ENCODE data around the gene SMU1.
A peak's percentile ranks its signal among the peaks of the same experiment; 100 is the strongest.

Gene SMU1

GRCh38 chr9:33043671-33044070, 32.8 kb downstream of the SMU1 start:
- Mint-ChIP-seq H3K9me3 (no peaks in the 10 kb centered on the region), H3K4me3 (peak overlapping the region; percentile 80), H3K36me3 (ENCODE audit: low read depth) (peaks cover 50% of the 10 kb centered on the region), H3K27me3 (no peaks in the 10 kb centered on the region), H3K27ac (peak overlapping the region; percentile 67), H3K4me1 (ENCODE audit: low read depth) (peaks cover 17% of the 10 kb centered on the region)

GRCh38 chr9:33042473-33042872, 34.0 kb downstream of the SMU1 start:
- Mint-ChIP-seq H3K4me3 (no peak overlapping the region), H3K27me3 (no peaks in the 10 kb centered on the region), H3K9me3 (no peaks in the 10 kb centered on the region), H3K36me3 (ENCODE audit: low read depth) (peaks cover 53% of the 10 kb centered on the region), H3K27ac (no peak overlapping the region), H3K4me1 (ENCODE audit: low read depth) (peaks cover 17% of the 10 kb centered on the region)

GRCh38 chr9:33041432-33042188, 34.9 kb downstream of the SMU1 start:
- Mint-ChIP-seq H3K9me3 (no peaks in the 10 kb centered on the region), H3K4me1 (ENCODE audit: low read depth) (peaks cover 17% of the 10 kb centered on the region), H3K4me3 (no peak overlapping the region), H3K27ac (no peak overlapping the region), H3K36me3 (ENCODE audit: low read depth) (peaks cover 53% of the 10 kb centered on the region), H3K27me3 (no peaks in the 10 kb centered on the region)

DNA sequence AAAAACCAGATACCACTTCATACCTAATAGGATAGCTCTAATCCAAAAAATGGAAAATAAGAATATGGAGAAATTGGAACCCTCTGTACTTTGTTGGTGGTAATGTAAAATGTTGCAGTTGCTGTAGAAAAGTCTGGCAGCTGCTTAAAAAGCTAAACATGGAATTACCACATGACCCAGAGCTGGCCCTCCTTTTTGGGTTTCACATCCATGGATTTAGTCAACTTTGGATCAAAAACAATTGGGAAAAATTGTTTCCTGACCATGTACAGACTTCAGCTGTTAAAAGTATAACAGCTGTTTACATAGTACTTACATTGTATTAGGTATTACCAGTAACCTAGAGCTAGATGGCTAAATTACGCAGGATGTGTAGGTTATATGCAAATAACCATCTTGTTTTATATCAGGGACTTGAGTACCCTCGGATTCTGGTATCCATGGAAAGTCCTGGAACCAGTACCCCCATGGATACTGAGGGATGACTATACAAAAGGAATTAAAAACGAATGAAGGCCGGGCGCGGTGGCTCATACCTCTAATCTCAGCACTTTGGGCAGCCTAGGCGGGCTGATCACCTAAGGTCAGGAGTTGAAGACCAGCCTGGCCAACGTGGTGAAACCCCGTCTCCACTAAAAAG, 35.6 kb downstream of the SMU1 start:
- peaks cover 17% of the 10 kb centered on the region for H3K4me1 Mint-ChIP-seq (ENCODE audit: low read depth)
- H3K27ac Mint-ChIP-seq = no peak overlapping the region
- no peaks in the 10 kb centered on the region for H3K27me3 Mint-ChIP-seq
- H3K36me3 Mint-ChIP-seq (ENCODE audit: low read depth) = peaks cover 56% of the 10 kb centered on the region
- H3K4me3 Mint-ChIP-seq = no peak overlapping the region
- H3K9me3 Mint-ChIP-seq = no peaks in the 10 kb centered on the region

- H3K27ac Mint-ChIP-seq = peak overlapping the region; percentile 78
- peak overlapping the region; percentile 48 for H3K4me3 Mint-ChIP-seq
- H3K4me1 Mint-ChIP-seq (ENCODE audit: low read depth) = peaks cover 55% of the 10 kb centered on the region
- H3K27me3 Mint-ChIP-seq = no peaks in the 10 kb centered on the region
- H3K9me3 Mint-ChIP-seq = no peaks in the 10 kb centered on the region
- H3K36me3 Mint-ChIP-seq (ENCODE audit: low read depth) = peaks cover 94% of the 10 kb centered on the region
Observed at GRCh38 chr9:33032865-33033264, 43.6 kb downstream of the SMU1 start.

- H3K27me3 Mint-ChIP-seq = no peaks in the 10 kb centered on the region
- no peaks in the 10 kb centered on the region for H3K9me3 Mint-ChIP-seq
- H3K27ac Mint-ChIP-seq = peak overlapping the region; percentile 78
- peak overlapping the region; percentile 48 for H3K4me3 Mint-ChIP-seq
- peaks cover 93% of the 10 kb centered on the region for H3K36me3 Mint-ChIP-seq (ENCODE audit: low read depth)
- peaks cover 61% of the 10 kb centered on the region for H3K4me1 Mint-ChIP-seq (ENCODE audit: low read depth)
Observed at GRCh38 chr9:33032292-33032691, 44.2 kb downstream of the SMU1 start.

DNA sequence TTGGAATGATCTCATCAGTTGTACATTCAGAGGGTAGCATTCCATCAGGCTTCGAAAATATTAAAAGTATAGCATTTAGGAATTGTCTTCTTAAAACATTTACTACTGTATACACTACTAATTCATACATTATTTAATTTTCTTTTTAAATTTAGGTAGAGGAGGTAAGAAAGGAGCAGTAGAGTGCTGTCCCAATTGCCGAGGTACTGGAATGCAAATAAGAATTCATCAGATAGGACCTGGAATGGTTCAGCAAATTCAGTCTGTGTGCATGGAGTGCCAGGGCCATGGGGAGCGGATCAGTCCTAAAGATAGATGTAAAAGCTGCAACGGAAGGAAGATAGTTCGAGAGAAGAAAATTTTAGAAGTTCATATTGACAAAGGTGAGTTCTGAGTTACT, 46.2 kb downstream of the SMU1 start:
- Mint-ChIP-seq H3K36me3 (ENCODE audit: low read depth) (peaks cover 89% of the 10 kb centered on the region), H3K4me3 (peak overlapping the region; percentile 33), H3K9me3 (no peaks in the 10 kb centered on the region), H3K27me3 (no peaks in the 10 kb centered on the region), H3K27ac (peak overlapping the region; percentile 26), H3K4me1 (ENCODE audit: low read depth) (peaks cover 76% of the 10 kb centered on the region)

- Mint-ChIP-seq H3K4me3 (peak overlapping the region; percentile 95), H3K9me3 (no peaks in the 10 kb centered on the region), H3K27ac (peak overlapping the region; percentile 32), H3K36me3 (ENCODE audit: low read depth) (peaks cover 81% of the 10 kb centered on the region), H3K27me3 (no peaks in the 10 kb centered on the region), H3K4me1 (ENCODE audit: low read depth) (peaks cover 77% of the 10 kb centered on the region)
Observed at GRCh38 chr9:33029231-33029786, 47.2 kb downstream of the SMU1 start.

GRCh38 chr9:33025572-33026342, 50.7 kb downstream of the SMU1 start:
- Mint-ChIP-seq H3K4me1 (ENCODE audit: low read depth) (peaks cover 80% of the 10 kb centered on the region), H3K27me3 (no peaks in the 10 kb centered on the region), H3K9me3 (no peaks in the 10 kb centered on the region), H3K27ac (peak overlapping the region; percentile 97), H3K4me3 (peak overlapping the region; percentile 95), H3K36me3 (ENCODE audit: low read depth) (peaks cover 77% of the 10 kb centered on the region)

- Mint-ChIP-seq H3K4me1 (ENCODE audit: low read depth) (peaks cover 74% of the 10 kb centered on the region), H3K36me3 (ENCODE audit: low read depth) (peaks cover 76% of the 10 kb centered on the region), H3K27me3 (no peaks in the 10 kb centered on the region), H3K9me3 (no peaks in the 10 kb centered on the region), H3K27ac (peak within 1 kb of the TSS; percentile 97), H3K4me3 (peak within 1 kb of the TSS; percentile 95)
Observed at GRCh38 chr9:33024966-33025571, 51.4 kb downstream of the SMU1 start, which contains the start of gene DNAJA1. DNAJA1 (plus strand) TSS chr9:33025273; CDS start chr9:33026485, 1,212 bp downstream.

GRCh38 chr9:33024126-33024965, 52.1 kb downstream of the SMU1 start:
- Mint-ChIP-seq H3K9me3 (no peaks in the 10 kb centered on the region), H3K27ac (peak overlapping the region; percentile 97), H3K27me3 (no peaks in the 10 kb centered on the region), H3K36me3 (ENCODE audit: low read depth) (peaks cover 70% of the 10 kb centered on the region), H3K4me1 (ENCODE audit: low read depth) (peaks cover 67% of the 10 kb centered on the region), H3K4me3 (peak overlapping the region; percentile 95)

- Mint-ChIP-seq H3K27me3 (no peaks in the 10 kb centered on the region), H3K9me3 (no peaks in the 10 kb centered on the region), H3K4me3 (peak overlapping the region; percentile 95), H3K27ac (peak overlapping the region; percentile 97), H3K4me1 (ENCODE audit: low read depth) (peaks cover 60% of the 10 kb centered on the region), H3K36me3 (ENCODE audit: low read depth) (peaks cover 68% of the 10 kb centered on the region)
Observed at GRCh38 chr9:33023661-33024060, 52.8 kb downstream of the SMU1 start.

DNA sequence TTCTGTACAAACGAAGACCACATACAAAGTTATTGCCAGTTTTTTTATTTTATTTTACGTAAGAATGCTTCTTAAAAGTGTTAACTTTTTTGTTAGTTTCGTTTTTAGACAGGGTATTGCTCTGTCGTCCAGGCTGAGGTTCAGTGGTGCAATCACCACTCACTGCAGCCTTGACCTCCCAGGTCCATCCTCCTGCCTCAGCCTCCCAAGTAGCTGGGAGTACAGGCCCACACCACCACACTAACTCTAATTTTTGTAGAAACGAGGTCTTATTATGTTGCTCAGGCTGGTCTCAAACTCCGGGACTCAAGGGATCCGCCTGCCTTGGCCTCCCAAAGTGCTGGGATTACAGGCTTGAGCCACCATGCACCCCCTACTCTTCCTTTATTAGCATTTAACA, 53.7 kb downstream of the SMU1 start:
- Mint-ChIP-seq H3K4me1 (ENCODE audit: low read depth) (peaks cover 51% of the 10 kb centered on the region), H3K27ac (peak overlapping the region; percentile 36), H3K36me3 (ENCODE audit: low read depth) (peaks cover 60% of the 10 kb centered on the region), H3K27me3 (no peaks in the 10 kb centered on the region), H3K9me3 (no peaks in the 10 kb centered on the region), H3K4me3 (peak overlapping the region; percentile 95)

DNA sequence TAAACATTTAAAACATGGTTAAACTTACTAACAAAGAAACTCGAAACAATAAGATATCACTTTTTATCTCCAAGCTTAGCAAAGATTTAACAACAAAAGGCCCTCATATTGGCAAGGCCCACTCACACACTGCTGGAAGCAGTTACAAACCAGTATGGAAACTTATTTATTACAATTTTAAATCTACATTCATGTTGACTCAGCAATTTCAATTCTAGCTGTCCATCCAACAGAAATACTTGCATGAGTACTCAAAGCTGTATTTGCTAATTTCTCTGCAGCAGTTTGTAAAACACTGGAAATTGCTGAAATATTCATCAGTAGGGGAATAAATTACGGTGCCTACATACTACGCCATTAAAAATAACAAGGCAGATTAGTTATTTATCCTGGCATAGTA, 54.2 kb downstream of the SMU1 start:
- H3K4me3 Mint-ChIP-seq = peak overlapping the region; percentile 95
- H3K4me1 Mint-ChIP-seq (ENCODE audit: low read depth) = peaks cover 50% of the 10 kb centered on the region
- peaks cover 57% of the 10 kb centered on the region for H3K36me3 Mint-ChIP-seq (ENCODE audit: low read depth)
- no peaks in the 10 kb centered on the region for H3K27me3 Mint-ChIP-seq
- H3K27ac Mint-ChIP-seq = no peak overlapping the region
- H3K9me3 Mint-ChIP-seq = no peaks in the 10 kb centered on the region
